Astrocyte (in vitro differentiated cells and primary cell): ENCODE results near the gene ATF6B.

Experiments
- EZH2 ChIP-seq: IDR thresholded peaks from 2 replicates; pipeline ENCODE4 v1.6.1; 2012; ENCODE audit warnings: mild to moderate bottlenecking, low read length, inconsistent platforms; ENCODE audit not compliant: insufficient read depth
- TF ChIP-seq, protein P1 (sequence below): IDR thresholded peaks from 2 replicates; pipeline ENCODE4 v1.5.1; 2011; ENCODE audit warnings: low read depth, mild to moderate bottlenecking, inconsistent platforms, low read length, moderate library complexity; ENCODE audit not compliant: insufficient read depth

DNA sequence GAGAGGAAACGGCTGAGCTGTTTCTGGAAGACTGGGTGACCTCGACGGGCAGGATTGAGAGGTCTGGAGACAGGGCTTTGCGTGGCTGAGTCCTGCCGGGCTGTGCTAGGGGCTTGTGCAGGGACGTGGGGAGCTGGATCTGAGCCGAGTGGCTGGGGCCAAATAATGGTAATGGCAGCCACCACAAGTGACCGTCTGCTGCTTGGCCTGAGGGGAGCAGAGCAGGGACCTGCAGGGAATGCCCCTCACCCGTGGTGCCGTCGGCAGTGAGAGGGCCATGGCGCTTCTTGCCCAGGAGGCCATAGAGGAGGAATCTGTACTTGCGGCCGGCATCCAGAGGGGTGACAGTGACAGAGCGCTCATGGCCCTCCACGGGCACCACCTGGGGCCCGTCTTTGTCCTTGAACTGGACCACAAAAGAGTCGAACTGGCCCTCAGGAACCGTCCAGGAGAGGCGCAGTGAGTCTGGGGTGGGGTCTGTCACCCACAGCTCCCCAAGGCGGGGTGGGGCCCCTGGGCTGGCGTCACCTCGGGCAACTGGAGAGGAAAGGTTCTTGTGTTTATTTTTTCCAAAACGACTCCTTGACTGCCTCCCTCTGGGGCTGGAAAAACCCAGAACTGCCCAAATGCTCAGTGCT lies 58.0 kb downstream of the ATF6B start:
- TF ChIP-seq, protein P1, sequence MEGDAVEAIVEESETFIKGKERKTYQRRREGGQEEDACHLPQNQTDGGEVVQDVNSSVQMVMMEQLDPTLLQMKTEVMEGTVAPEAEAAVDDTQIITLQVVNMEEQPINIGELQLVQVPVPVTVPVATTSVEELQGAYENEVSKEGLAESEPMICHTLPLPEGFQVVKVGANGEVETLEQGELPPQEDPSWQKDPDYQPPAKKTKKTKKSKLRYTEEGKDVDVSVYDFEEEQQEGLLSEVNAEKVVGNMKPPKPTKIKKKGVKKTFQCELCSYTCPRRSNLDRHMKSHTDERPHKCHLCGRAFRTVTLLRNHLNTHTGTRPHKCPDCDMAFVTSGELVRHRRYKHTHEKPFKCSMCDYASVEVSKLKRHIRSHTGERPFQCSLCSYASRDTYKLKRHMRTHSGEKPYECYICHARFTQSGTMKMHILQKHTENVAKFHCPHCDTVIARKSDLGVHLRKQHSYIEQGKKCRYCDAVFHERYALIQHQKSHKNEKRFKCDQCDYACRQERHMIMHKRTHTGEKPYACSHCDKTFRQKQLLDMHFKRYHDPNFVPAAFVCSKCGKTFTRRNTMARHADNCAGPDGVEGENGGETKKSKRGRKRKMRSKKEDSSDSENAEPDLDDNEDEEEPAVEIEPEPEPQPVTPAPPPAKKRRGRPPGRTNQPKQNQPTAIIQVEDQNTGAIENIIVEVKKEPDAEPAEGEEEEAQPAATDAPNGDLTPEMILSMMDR = no peak
- TF ChIP-seq EZH2 = no peak
